Osteocyte (in vitro differentiated cells): ENCODE measurements around the gene OR9Q1. TPM values are rescaled to one million over a fixed set of nuclear protein-coding genes. Genes with fewer than 3 reads are reported as not detected.

ENCODE experiments used
- DNase-seq: peaks from one replicate; pipeline ENCODE4 v3.0.0; 2021; ENCODE audit warnings: mixed read lengths; ENCODE audit not compliant: unreplicated experiment; ENCODE audit errors: extremely low spot score
- H3K27ac Mint-ChIP-seq: one replicate; pipeline ENCODE4 v1.8.0; 2021; ENCODE audit warnings: mild to moderate bottlenecking, mixed read lengths; ENCODE audit not compliant: unreplicated experiment
- H3K27me3 Mint-ChIP-seq: one replicate; pipeline ENCODE4 v1.8.0; 2021; ENCODE audit warnings: mixed read lengths; ENCODE audit not compliant: unreplicated experiment
- H3K36me3 Mint-ChIP-seq: one replicate; pipeline ENCODE4 v1.8.0; 2021; ENCODE audit warnings: mixed read lengths; ENCODE audit not compliant: unreplicated experiment
- H3K4me1 Mint-ChIP-seq: one replicate; pipeline ENCODE4 v1.8.0; 2021; ENCODE audit warnings: mixed read lengths; ENCODE audit not compliant: unreplicated experiment
- H3K4me3 Mint-ChIP-seq: one replicate; pipeline ENCODE4 v1.8.0; 2021; ENCODE audit warnings: mild to moderate bottlenecking, moderate library complexity, mixed read lengths; ENCODE audit not compliant: unreplicated experiment
- H3K9me3 Mint-ChIP-seq: one replicate; pipeline ENCODE4 v1.8.0; 2021; ENCODE audit warnings: mixed read lengths; ENCODE audit not compliant: unreplicated experiment
- total RNA-seq: library from RNA; stranded (reverse); gene quantifications from 2 replicates; pipeline ENCODE4 v1.2.1, GENCODE V29; 2021
- TF ChIP-seq, protein P1 (sequence below): fragments of 200-600 bp; sonication (generic); IDR thresholded peaks from 2 replicates; pipeline ENCODE4 v1.5.0; 2021; ENCODE audit warnings: antibody characterized with exemption, mild to moderate bottlenecking, moderate library complexity

OR9Q1 gene
- total RNA-seq, 1 donor from 2014 or later: not detected

DNA sequence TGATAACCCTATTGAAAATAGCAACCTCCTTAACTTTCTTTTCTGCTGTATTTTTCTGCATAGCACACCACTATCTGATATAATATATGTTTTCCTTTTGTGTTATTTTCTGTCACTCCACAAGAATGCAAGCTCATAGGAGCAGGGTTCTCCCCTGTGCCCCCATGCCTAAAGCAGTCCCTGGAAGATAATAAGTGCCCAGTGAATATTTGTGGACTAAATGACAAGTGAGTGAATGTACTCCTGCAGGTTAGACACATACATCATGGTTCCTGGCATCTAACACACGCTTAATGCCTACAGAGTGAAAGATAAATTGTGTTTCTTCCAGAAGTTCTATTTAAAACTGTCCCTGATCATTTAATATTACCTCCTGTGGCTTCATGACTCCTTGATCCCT is 141.3 kb downstream of the OR9Q1 start:
- Mint-ChIP-seq H3K4me3 (no peak overlapping the region), H3K27me3 (peaks cover 2% of the 10 kb centered on the region), H3K36me3 (no peaks in the 10 kb centered on the region), H3K27ac (no peak overlapping the region), H3K9me3 (no peaks in the 10 kb centered on the region), H3K4me1 (no peaks in the 10 kb centered on the region)
- DNase-seq: no peak
- TF ChIP-seq, protein P1, sequence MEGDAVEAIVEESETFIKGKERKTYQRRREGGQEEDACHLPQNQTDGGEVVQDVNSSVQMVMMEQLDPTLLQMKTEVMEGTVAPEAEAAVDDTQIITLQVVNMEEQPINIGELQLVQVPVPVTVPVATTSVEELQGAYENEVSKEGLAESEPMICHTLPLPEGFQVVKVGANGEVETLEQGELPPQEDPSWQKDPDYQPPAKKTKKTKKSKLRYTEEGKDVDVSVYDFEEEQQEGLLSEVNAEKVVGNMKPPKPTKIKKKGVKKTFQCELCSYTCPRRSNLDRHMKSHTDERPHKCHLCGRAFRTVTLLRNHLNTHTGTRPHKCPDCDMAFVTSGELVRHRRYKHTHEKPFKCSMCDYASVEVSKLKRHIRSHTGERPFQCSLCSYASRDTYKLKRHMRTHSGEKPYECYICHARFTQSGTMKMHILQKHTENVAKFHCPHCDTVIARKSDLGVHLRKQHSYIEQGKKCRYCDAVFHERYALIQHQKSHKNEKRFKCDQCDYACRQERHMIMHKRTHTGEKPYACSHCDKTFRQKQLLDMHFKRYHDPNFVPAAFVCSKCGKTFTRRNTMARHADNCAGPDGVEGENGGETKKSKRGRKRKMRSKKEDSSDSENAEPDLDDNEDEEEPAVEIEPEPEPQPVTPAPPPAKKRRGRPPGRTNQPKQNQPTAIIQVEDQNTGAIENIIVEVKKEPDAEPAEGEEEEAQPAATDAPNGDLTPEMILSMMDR: no peak

DNA sequence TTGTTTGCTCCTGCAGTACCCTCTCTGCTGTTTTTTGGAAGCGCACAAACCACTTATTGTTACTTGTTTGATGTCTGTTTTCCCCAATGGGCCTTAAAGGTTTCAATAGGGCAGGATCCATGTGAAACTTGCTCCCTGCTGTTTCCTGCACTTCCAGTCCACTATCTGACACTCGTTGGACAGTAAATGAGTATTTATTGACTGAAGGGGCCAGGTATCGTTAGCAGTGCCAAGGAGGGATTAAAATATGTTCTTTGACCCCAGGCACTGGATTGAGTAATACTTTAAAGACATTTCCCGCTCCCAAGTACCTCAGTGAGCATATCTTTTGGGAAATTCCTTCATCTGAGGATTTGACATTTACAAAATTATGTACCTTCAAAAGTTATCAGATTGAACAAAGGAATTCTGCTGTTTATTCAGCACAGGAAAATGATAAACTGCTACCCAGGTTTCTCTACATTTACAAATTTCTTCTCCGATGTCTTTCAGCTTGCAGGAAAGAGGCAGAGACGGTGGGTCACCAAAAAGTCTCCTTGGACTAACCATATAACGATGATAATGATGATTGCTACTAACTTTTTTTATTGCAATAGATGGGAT is 141.9 kb downstream of the OR9Q1 start:
- Mint-ChIP-seq H3K9me3 (no peaks in the 10 kb centered on the region), H3K4me1 (no peaks in the 10 kb centered on the region), H3K36me3 (no peaks in the 10 kb centered on the region), H3K27me3 (peaks cover 2% of the 10 kb centered on the region), H3K27ac (no peak overlapping the region), H3K4me3 (no peak overlapping the region)
- TF ChIP-seq, protein P1: no peak
- DNase-seq: no peak

DNA sequence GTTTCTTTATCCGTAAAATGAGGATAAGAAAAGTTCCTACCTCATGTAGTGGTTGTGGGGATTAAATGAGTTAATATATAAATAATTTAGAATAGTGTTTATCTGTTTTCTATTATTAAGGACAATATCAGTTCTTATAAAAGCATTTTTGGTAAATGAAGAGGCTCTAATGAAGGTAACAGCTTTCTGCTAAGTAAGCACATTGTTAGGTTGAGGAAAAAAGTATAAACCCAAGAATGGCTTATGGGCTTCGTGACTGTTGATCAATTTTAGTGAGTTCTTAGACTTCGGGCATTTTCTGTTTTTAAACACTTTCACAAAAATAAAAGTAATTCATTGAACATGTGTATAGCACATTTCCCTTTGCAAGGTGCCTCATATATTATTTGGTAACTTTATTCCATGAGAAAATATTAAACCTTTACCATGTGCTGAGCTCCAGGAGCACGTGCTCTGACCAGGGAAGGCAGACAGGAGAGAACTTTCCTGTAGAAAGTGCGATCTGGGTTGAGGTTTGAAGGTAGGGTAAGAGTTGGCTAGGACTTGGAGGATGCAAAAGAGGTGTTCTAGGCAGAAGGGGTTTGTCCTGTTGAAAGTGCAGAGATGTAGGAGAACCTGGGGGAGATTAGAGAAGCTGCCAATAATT is 153.9 kb downstream of the OR9Q1 start:
- no peaks in the 10 kb centered on the region for H3K9me3 Mint-ChIP-seq
- H3K4me3 Mint-ChIP-seq: no peak overlapping the region
- DNase-seq: no peak
- no peaks in the 10 kb centered on the region for H3K27me3 Mint-ChIP-seq
- no peaks in the 10 kb centered on the region for H3K4me1 Mint-ChIP-seq
- TF ChIP-seq, protein P1: no peak
- no peak overlapping the region for H3K27ac Mint-ChIP-seq
- no peaks in the 10 kb centered on the region for H3K36me3 Mint-ChIP-seq

DNA sequence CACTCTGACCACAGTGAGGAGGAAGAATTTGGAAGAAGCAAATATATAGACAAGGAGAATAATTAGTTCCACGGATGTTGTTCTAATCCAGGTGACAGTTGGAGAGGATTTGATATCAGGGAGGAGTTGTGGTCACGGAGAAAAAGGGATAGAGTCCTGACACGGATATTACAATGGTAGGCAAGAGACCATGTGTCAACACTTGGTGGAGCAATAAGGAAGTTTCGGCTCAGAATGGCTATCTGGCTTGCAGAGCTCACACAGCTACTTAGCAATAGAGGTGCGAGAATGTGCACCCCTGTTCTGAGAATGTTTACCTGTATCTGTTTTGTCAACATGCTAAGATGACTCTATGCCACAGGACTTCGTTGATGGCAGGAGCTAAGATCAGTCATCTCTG is 154.8 kb downstream of the OR9Q1 start:
- no peaks in the 10 kb centered on the region for H3K9me3 Mint-ChIP-seq
- no peak for DNase-seq
- H3K36me3 Mint-ChIP-seq: no peaks in the 10 kb centered on the region
- TF ChIP-seq, protein P1: no peak
- H3K4me1 Mint-ChIP-seq: no peaks in the 10 kb centered on the region
- H3K4me3 Mint-ChIP-seq: no peak overlapping the region
- no peaks in the 10 kb centered on the region for H3K27me3 Mint-ChIP-seq
- no peak overlapping the region for H3K27ac Mint-ChIP-seq

DNA sequence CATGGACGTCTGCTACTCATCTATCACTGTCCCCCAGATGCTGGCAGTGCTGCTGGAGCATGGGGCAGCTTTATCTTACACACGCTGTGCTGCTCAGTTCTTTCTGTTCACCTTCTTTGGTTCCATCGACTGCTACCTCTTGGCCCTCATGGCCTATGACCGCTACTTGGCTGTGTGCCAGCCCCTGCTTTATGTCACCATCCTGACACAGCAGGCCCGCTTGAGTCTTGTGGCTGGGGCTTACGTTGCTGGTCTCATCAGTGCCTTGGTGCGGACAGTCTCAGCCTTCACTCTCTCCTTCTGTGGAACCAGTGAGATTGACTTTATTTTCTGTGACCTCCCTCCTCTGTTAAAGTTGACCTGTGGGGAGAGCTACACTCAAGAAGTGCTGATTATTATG is 156.0 kb downstream of the OR9Q1 start:
- Mint-ChIP-seq H3K4me3 (no peak overlapping the region), H3K27ac (no peak overlapping the region), H3K27me3 (no peaks in the 10 kb centered on the region), H3K9me3 (no peaks in the 10 kb centered on the region), H3K4me1 (no peaks in the 10 kb centered on the region), H3K36me3 (no peaks in the 10 kb centered on the region)
- DNase-seq: no peak
- TF ChIP-seq, protein P1: no peak
